HepG2 (cell line): ENCODE data around the gene ZFTA.

Experiments
- EZH2 ChIP-seq: conservative IDR thresholded peaks from 2 replicates; pipeline ENCODE4 v1.6.1; 2012; ENCODE audit warnings: mild to moderate bottlenecking, low read depth, low read length, moderate library complexity
- HMG20B ChIP-seq: conservative IDR thresholded peaks from 2 replicates; pipeline ENCODE4 v1.6.1; 2016; ENCODE audit warnings: missing genetic modification reagents, missing compliant biosample characterization
- HNRNPK ChIP-seq: fragments of 200-400 bp; formaldehyde crosslinking; IDR thresholded peaks from 2 replicates; pipeline ENCODE4 v1.6.1; 2018; ENCODE audit warnings: low read length, low read depth, moderate library complexity, mild to moderate bottlenecking; ENCODE audit not compliant: poor library complexity, severe bottlenecking
- TF ChIP-seq, protein P1 (sequence below): sonication (generic); formaldehyde crosslinking; IDR thresholded peaks from 2 replicates; pipeline ENCODE4 v1.5.0; 2020; ENCODE audit warnings: mild to moderate bottlenecking, missing genetic modification reagents, moderate library complexity

DNA sequence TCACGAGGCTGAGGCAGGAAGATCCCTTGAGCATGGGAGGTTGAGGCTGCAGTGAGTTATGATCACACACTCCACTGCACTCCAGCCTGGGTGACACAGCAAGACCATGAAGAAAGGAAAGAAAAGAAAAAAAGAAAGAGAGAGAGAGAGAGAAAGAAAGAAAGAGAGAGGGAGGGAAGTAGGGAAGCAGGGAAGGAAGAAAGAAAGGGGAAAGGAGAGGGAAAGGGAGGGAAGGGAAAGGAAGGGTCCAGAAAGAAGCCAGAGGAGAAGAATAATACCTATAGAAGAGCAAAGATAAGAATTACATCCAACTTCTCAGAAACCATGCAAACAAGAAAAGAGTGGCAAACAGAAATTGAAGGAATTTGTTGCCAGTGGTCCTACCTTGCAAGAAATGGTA lies 17.2 kb upstream of the ZFTA start:
- TF ChIP-seq HNRNPK, result no peak
- TF ChIP-seq, protein P1, sequence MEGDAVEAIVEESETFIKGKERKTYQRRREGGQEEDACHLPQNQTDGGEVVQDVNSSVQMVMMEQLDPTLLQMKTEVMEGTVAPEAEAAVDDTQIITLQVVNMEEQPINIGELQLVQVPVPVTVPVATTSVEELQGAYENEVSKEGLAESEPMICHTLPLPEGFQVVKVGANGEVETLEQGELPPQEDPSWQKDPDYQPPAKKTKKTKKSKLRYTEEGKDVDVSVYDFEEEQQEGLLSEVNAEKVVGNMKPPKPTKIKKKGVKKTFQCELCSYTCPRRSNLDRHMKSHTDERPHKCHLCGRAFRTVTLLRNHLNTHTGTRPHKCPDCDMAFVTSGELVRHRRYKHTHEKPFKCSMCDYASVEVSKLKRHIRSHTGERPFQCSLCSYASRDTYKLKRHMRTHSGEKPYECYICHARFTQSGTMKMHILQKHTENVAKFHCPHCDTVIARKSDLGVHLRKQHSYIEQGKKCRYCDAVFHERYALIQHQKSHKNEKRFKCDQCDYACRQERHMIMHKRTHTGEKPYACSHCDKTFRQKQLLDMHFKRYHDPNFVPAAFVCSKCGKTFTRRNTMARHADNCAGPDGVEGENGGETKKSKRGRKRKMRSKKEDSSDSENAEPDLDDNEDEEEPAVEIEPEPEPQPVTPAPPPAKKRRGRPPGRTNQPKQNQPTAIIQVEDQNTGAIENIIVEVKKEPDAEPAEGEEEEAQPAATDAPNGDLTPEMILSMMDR (CRISPR knock-in tag), result no peak
- TF ChIP-seq EZH2, result no peak
- TF ChIP-seq HMG20B, result no peak
